GM12892 (cell line): ENCODE results near the gene DTX3.

Experiments
- POLR2A ChIP-seq: IDR thresholded peaks from 2 replicates; pipeline ENCODE4 v1.6.1; 2011; ENCODE audit warnings: low read depth, low read length, control low read depth
- POLR2AphosphoS5 ChIP-seq: IDR thresholded peaks from 2 replicates; pipeline ENCODE4 v1.6.1; 2011; ENCODE audit warnings: low read depth, low read length, control low read depth
- TAF1 ChIP-seq: IDR thresholded peaks from 2 replicates; pipeline ENCODE4 v1.6.1; 2011; ENCODE audit warnings: low read depth, mild to moderate bottlenecking, control low read depth, low read length, borderline replicate concordance

DNA sequence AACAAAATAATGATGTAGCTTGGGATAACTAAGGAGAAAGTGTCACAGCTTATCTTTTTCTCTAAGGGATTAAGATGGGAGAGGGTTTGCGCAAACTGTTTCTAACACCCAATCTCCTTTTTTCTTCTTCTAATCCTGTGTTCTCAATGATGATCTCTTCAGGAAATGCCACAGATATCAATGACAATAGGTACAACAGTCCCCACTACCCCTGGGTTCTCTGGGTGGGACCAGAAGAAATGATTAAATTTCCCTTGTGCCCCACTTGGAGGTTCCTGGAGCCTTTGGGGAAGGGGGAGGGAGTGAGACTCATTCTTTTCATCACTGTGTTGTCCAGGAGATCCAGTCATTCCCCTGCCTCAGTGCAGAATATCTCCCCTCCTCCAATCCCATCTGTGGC lies 22.2 kb upstream of the DTX3 start:
- no peak for TF ChIP-seq POLR2A
- no peak for TF ChIP-seq POLR2AphosphoS5
- TF ChIP-seq TAF1 = no peak
